ENCODE results near the gene GATAD2A.
"Not testable (repeated sequence)": the region's sequence is repeated elsewhere in the genome, so short reads cannot be mapped to it uniquely, and the experiment has no call there.

The GATAD2A gene

GRCh38 chr19:19382118-19382517 is 23.4 kb upstream of the GATAD2A start:
- no peak overlapping the region for H3K4me3 Mint-ChIP-seq
- peaks cover 8% of the 10 kb centered on the region for H3K36me3 Mint-ChIP-seq (ENCODE audit: low read depth)
- H3K4me1 Mint-ChIP-seq (ENCODE audit: low read depth): peaks cover 27% of the 10 kb centered on the region
- H3K9me3 Mint-ChIP-seq: no peaks in the 10 kb centered on the region
- H3K27ac Mint-ChIP-seq: no peak overlapping the region
- no peaks in the 10 kb centered on the region for H3K27me3 Mint-ChIP-seq
- no peak for DNase-seq

GRCh38 chr19:19384486-19384885 is 21.0 kb upstream of the GATAD2A start:
- Mint-ChIP-seq H3K27me3 (no peaks in the 10 kb centered on the region), H3K4me1 (ENCODE audit: low read depth) (peaks cover 50% of the 10 kb centered on the region), H3K36me3 (ENCODE audit: low read depth) (peaks cover 28% of the 10 kb centered on the region), H3K9me3 (no peaks in the 10 kb centered on the region), H3K27ac (peak overlapping the region; percentile 40), H3K4me3 (peak overlapping the region; percentile 76)
- no peak for DNase-seq

- Mint-ChIP-seq H3K4me1 (ENCODE audit: low read depth) (peaks cover 57% of the 10 kb centered on the region), H3K27ac (peak overlapping the region; percentile 87), H3K36me3 (ENCODE audit: low read depth) (peaks cover 33% of the 10 kb centered on the region), H3K4me3 (peak overlapping the region; percentile 76), H3K9me3 (no peaks in the 10 kb centered on the region), H3K27me3 (no peaks in the 10 kb centered on the region)
- peak; percentile 100 for DNase-seq
Observed at GRCh38 chr19:19385131-19385895, 20.2 kb upstream of the GATAD2A start.

GRCh38 chr19:19385896-19386869 is 19.3 kb upstream of the GATAD2A start:
- no peaks in the 10 kb centered on the region for H3K9me3 Mint-ChIP-seq
- DNase-seq: peak; percentile 46
- peak overlapping the region; percentile 91 for H3K27ac Mint-ChIP-seq
- peak overlapping the region; percentile 88 for H3K4me3 Mint-ChIP-seq
- H3K36me3 Mint-ChIP-seq (ENCODE audit: low read depth): peaks cover 35% of the 10 kb centered on the region
- no peaks in the 10 kb centered on the region for H3K27me3 Mint-ChIP-seq
- peaks cover 62% of the 10 kb centered on the region for H3K4me1 Mint-ChIP-seq (ENCODE audit: low read depth)

- Mint-ChIP-seq H3K27ac (peak overlapping the region; percentile 91), H3K36me3 (ENCODE audit: low read depth) (peaks cover 35% of the 10 kb centered on the region), H3K4me1 (ENCODE audit: low read depth) (peaks cover 64% of the 10 kb centered on the region), H3K27me3 (no peaks in the 10 kb centered on the region), H3K4me3 (peak overlapping the region; percentile 88), H3K9me3 (no peaks in the 10 kb centered on the region)
- no peak for DNase-seq
Observed at GRCh38 chr19:19387108-19387507, 18.4 kb upstream of the GATAD2A start.

GRCh38 chr19:19388568-19389555 is 16.6 kb upstream of the GATAD2A start:
- no peaks in the 10 kb centered on the region for H3K27me3 Mint-ChIP-seq
- peak overlapping the region; percentile 91 for H3K27ac Mint-ChIP-seq
- peak overlapping the region; percentile 88 for H3K4me3 Mint-ChIP-seq
- peaks cover 69% of the 10 kb centered on the region for H3K4me1 Mint-ChIP-seq (ENCODE audit: low read depth)
- no peaks in the 10 kb centered on the region for H3K9me3 Mint-ChIP-seq
- DNase-seq: no peak
- H3K36me3 Mint-ChIP-seq (ENCODE audit: low read depth): peaks cover 35% of the 10 kb centered on the region

GRCh38 chr19:19389683-19390082 is 15.8 kb upstream of the GATAD2A start:
- H3K4me1 Mint-ChIP-seq (ENCODE audit: low read depth): peaks cover 71% of the 10 kb centered on the region
- not testable (repeated sequence) for H3K9me3 Mint-ChIP-seq, H3K27me3 Mint-ChIP-seq, DNase-seq
- H3K36me3 Mint-ChIP-seq (ENCODE audit: low read depth): peaks cover 35% of the 10 kb centered on the region
- H3K27ac Mint-ChIP-seq: peak overlapping the region; percentile 91
- peak overlapping the region; percentile 2 for H3K4me3 Mint-ChIP-seq

- not testable (repeated sequence) for H3K27me3 Mint-ChIP-seq; H3K36me3 Mint-ChIP-seq (ENCODE audit: low read depth); H3K4me3 Mint-ChIP-seq; H3K9me3 Mint-ChIP-seq; DNase-seq
- Mint-ChIP-seq H3K27ac (peak overlapping the region; percentile 87), H3K4me1 (ENCODE audit: low read depth) (peaks cover 53% of the 10 kb centered on the region)
Observed at GRCh38 chr19:19394333-19394732, 11.1 kb upstream of the GATAD2A start.

- H3K36me3 Mint-ChIP-seq (ENCODE audit: low read depth): no peaks in the 10 kb centered on the region
- H3K9me3 Mint-ChIP-seq: no peaks in the 10 kb centered on the region
- no peak for DNase-seq
- no peak overlapping the region for H3K4me3 Mint-ChIP-seq
- peak overlapping the region; percentile 53 for H3K27ac Mint-ChIP-seq
- H3K4me1 Mint-ChIP-seq (ENCODE audit: low read depth): peaks cover 44% of the 10 kb centered on the region
- no peaks in the 10 kb centered on the region for H3K27me3 Mint-ChIP-seq
Observed at GRCh38 chr19:19399733-19400433, 5.6 kb upstream of the GATAD2A start.

- Mint-ChIP-seq H3K36me3 (ENCODE audit: low read depth) (peaks cover 15% of the 10 kb centered on the region), H3K27me3 (no peaks in the 10 kb centered on the region), H3K27ac (peak overlapping the region; percentile 81), H3K4me3 (no peak overlapping the region), H3K4me1 (ENCODE audit: low read depth) (peaks cover 55% of the 10 kb centered on the region), H3K9me3 (no peaks in the 10 kb centered on the region)
- no peak for DNase-seq
Observed at GRCh38 chr19:19402656-19403372, 2.7 kb upstream of the GATAD2A start.

GRCh38 chr19:19403373-19403901 is 2.0 kb upstream of the GATAD2A start:
- no peak overlapping the region for H3K4me3 Mint-ChIP-seq
- H3K27ac Mint-ChIP-seq: peak overlapping the region; percentile 81

GRCh38 chr19:19405971-19406877 is 749 bp downstream of the GATAD2A start:
- Mint-ChIP-seq H3K9me3 (no peaks in the 10 kb centered on the region), H3K4me3 (peak overlapping the region; percentile 97), H3K27me3 (no peaks in the 10 kb centered on the region), H3K27ac (peak overlapping the region; percentile 97), H3K4me1 (ENCODE audit: low read depth) (peaks cover 75% of the 10 kb centered on the region), H3K36me3 (ENCODE audit: low read depth) (peaks cover 35% of the 10 kb centered on the region)
- peak; percentile 72 for DNase-seq

More at GRCh38 chr19:19403373-19403901, 2.0 kb upstream of the GATAD2A start:
- H3K9me3 Mint-ChIP-seq: no peaks in the 10 kb centered on the region
- H3K36me3 Mint-ChIP-seq (ENCODE audit: low read depth): peaks cover 21% of the 10 kb centered on the region
- DNase-seq: peak; percentile 38
- H3K4me1 Mint-ChIP-seq (ENCODE audit: low read depth): peaks cover 62% of the 10 kb centered on the region
- no peaks in the 10 kb centered on the region for H3K27me3 Mint-ChIP-seq

Data from activated T-cell treated with anti-CD3 and anti-CD28 coated beads, Interleukin-2, amount 50 U/mL, for 24 hours (primary cell).